GM12874 (cell line): ENCODE data around the gene PLPPR3.

Source experiments
- TF ChIP-seq, protein P1 (sequence below): IDR thresholded peaks from 2 replicates; pipeline ENCODE4 v1.5.1; 2011; ENCODE audit warnings: low read depth, mild to moderate bottlenecking, control low read depth, low read length, moderate library complexity; ENCODE audit not compliant: insufficient read depth

PLPPR3 gene

DNA sequence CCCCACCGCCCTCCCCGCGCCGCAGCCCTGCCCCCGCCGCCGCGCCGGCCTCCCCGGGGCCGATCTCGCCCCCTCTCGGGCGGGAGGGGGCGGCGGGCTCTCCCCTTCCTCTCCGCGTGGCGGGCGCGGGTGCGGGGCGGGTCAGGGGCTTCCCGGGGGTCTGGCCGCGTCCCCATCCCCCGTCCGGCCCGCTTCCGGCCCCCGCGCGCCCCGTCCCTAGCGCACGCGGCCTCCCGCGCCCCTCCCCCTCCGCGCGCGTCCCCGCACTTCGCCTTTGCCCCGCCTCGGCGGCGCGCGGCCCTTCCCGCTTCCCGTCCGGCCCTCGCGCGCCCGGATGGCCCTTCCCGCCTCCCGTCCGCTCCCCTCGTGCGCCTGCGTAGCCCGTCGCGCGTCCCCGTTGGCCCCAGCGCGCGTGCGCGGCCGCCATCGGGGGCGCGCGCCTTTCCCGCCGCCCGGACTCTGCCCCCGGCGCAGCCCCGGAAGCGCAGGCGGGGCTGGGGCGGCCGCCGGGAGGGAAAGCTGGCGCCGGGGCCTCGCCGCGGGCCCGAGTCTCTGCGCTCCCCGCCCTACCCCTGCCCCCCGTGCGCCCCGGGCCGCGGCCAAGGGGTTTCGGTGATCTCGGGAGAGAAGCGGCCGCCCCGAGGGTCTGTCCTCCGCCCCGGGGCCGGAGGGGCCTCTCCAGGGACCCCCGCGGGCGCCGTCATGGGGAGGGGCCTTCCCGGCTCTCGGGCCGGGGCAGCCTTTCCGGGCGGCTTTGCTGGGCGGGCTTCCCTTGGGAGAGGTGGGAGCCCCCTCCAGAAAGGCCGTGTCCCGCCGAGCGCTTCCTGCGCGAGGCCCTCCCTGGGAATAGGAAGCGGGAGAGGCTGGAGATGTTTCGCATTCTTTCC is 24.0 kb downstream of the PLPPR3 start:
- TF ChIP-seq, protein P1, sequence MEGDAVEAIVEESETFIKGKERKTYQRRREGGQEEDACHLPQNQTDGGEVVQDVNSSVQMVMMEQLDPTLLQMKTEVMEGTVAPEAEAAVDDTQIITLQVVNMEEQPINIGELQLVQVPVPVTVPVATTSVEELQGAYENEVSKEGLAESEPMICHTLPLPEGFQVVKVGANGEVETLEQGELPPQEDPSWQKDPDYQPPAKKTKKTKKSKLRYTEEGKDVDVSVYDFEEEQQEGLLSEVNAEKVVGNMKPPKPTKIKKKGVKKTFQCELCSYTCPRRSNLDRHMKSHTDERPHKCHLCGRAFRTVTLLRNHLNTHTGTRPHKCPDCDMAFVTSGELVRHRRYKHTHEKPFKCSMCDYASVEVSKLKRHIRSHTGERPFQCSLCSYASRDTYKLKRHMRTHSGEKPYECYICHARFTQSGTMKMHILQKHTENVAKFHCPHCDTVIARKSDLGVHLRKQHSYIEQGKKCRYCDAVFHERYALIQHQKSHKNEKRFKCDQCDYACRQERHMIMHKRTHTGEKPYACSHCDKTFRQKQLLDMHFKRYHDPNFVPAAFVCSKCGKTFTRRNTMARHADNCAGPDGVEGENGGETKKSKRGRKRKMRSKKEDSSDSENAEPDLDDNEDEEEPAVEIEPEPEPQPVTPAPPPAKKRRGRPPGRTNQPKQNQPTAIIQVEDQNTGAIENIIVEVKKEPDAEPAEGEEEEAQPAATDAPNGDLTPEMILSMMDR = no peak

DNA sequence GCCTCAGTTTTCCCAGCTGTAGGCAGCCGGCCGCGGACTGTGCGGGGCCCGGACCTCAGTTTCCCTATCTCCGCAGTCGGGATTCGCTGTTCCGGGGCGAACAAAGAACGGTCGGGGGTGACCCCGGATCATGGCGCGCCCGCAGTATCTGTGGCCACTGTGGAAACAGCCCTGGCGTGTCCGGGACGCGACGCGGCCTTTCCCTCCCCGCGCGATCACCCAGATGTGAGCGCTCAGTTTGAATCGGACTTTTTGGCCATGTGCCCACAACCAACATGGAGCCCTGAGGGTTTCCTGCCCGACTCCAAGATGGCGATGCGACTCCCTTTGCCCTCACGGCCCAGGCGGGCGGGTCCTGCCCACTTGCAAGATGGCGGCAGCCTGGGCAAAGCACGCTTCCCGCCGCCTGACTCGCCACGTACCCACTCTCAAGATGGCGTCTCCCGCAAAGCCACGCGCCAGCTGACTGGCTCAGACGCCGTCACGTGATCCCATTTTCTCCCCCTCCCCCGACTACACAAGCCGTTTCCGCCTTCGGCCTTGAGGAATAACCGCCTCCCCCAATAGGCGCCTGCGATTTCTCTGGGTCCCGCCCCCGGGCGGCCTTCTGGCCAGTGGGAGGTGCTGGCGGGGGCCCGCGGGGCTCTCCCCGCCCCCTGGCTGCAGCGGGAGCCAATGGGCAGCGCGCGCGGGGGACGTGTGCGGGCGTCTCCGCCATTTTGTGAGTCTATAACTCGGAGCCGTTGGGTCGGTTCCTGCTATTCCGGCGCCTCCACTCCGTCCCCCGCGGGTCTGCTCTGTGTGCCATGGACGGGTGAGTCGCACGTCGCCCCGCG is 24.8 kb downstream of the PLPPR3 start, which contains the start of gene PTBP1:
Gene PTBP1, plus strand, starts transcription at position 761 of the 836 bp plus-strand sequence. Its CDS starts 46 bp downstream, at position 807.
- TF ChIP-seq, protein P1 = no peak

DNA sequence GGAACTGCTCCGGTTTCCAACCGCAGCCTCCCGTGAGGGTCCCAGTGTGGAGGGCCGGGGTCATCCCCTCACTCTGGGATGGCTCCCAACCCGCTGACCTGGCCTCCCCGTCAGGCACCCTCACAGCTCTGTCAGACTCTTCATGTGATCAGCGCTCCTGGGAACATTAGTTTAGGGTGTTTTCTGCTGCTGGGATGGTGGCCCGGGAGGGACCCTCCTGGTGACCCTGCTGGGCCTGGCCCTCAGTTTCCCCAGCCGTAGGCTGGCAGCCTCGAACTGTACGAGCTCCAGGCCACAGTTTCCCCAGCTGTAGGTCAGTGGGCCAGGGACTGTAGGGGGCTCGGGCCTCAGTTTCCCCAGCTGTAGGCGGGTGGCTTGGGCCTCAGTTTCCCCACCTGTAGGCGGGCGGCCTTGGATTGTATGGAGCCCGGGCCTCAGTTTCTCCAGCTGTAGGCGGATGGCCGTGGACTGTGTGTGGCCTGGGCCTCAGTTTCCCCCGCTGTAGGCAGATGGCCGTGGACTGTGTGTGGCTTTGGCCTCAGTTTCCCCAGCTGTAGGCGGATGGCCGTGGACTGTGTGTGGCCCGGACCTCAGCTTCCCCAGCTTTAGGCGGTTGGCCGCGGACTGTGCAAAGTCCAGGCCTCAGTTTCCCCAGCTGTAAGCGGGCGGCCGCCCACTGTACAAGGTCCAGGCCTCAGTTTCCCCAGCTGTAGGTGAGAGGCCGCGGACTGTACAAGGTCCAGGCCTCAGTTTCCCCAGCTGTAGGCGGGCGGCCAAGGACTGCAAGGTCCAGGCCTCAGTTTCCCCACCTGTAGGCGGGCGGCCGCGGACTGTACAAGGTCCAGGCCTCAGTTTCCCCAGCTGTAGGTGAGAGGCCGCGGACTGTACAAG is 25.8 kb downstream of the PLPPR3 start:
- TF ChIP-seq, protein P1 = no peak

GRCh38 chr19:795073-795611 is 26.6 kb downstream of the PLPPR3 start:
- TF ChIP-seq, protein P1 = no peak

- TF ChIP-seq, protein P1 = no peak
These were observed 27.9 kb downstream of the PLPPR3 start for GRCh38 chr19:793806-794205.

- TF ChIP-seq, protein P1 = no peak
These were observed 29.4 kb downstream of the PLPPR3 start for GRCh38 chr19:792306-792885.
